ENCODE data around the gene BNIP5.

DNA sequence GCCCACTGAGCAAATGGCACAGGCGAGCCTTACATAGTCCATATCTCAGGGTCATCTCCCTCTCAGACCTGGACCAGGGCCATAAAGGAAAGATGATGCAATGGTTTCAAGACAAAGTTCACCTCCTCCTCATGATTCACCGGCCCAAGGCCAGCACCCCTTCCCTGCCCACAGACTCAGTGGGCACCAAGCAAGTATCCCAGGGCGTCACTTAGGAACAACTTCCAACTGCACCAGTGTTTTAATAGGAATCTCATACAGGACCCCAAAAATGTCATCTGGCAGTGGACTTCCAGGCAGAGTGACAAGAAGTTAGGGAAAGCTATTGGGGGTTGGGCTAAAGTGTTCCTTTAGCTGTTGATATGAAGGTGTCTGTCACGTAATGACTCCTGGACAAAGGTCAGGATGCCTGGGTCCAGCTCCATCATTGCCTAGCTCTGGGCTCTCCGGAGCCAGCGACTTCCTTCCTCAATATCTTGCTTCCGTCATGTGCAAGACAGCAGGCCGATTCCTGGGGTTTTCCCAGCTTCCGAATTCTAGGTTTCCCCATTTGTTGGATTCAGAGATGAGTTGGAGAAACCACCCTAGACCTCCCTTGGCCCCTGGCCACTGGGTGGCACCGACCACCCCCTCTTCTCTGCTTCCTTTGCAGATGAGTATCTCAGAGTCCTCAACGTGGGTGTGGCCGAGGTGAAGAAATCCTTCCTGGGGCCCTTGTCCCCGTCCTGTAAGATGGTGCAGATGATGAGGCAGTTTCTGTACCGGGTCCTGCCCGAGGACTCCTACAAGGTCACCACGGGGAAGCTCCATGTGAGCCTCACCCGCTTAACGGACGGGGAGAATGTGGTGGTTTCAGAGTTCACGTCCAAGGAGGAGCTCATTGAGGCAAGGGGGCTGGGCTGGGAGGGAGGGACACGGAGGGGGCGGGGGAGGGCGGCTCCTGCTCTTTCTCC, 45.7 kb downstream of the BNIP5 start:
- TF ChIP-seq CTCF (IDR thresholded peaks at IDR 0.05) (no peak), POLR2A (IDR thresholded peaks at IDR 0.05) (no peak)
